Stimulated activated CD4-positive, alpha-beta T cell treated with anti-CD3 and anti-CD28 coated beads, TNF-alpha, amount 100 ng/mL, for 1 hour (primary cell): ENCODE results near the gene HRK.

Source experiments
- DNase-seq, 3 donors: peaks; one replicate each; pipeline ENCODE4 v3.0.0-alpha.2; 2020; ENCODE audit warnings: low read depth in 3 of 3, low spot score in 1 of 3

Gene HRK

DNA sequence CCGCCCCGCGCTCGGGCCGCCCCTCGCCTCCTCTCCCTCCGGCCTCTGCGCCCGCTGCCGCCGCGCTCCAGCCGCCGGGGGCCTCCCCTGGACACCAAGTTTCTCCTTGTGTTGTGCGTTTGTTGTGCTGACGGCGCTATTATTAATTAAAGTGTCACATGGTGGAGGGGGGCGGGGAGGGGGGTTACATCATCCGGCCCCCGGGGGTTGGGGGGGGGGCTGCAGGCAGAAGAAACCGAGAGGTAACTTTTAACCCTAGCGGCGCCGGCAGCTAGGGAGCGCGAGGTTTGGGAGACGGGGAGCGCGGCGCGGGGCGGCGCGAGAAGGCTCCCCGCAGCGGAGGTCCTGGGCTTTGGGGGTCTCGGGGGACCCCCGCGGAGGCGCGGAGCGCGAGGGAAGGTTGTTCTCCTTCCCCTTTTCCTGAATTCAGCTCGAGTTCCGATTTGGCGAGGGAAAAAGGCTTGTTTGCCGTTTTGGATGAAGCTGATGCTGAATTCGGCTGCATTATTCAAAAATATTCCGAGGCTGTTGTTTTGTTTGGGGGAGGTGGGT is at the start of gene HRK:
HRK (minus strand) TSS at position 117 of the 552 bp plus-strand sequence. CDS start 134 bp downstream, outside the sequence.
- no peak for DNase-seq

DNA sequence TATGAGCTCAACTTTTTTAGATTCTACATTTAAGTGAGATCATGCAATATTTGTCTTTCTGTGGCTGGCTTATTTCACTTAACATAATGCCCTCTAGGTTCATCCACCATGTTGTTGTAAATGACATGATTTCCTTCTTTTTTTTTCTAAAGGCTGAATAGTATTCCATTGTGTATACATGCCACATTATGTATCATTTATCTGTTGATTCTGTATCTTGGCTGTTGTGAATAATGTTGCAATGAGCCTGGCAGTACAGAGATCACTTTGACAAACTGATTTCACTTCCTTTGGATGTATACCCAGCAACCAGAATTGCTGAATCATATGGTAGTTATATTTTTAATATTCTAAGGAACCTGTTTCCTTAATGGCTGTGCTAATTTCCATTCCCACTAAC is 48.6 kb upstream of the HRK start:
- DNase-seq: no peak

DNA sequence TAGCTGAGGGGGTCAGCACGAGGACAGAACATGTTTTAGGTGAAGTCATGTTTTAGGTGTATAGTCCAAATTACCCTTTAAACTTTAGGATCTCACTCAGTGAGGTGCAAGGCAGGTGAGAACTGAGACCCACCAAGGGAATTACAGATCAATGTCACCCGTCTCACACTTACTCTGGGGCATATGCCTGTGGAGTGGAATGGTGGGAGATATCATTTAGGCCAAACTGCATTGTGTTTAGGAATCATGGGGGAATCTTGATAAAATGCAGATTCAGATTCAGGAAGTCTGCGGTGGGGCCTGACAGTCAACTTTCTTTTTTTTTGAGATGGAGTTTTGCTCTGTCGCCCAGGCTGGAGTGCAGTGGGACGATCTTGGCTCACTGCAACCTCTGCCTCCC is 47.3 kb upstream of the HRK start:
- no peak for DNase-seq

DNA sequence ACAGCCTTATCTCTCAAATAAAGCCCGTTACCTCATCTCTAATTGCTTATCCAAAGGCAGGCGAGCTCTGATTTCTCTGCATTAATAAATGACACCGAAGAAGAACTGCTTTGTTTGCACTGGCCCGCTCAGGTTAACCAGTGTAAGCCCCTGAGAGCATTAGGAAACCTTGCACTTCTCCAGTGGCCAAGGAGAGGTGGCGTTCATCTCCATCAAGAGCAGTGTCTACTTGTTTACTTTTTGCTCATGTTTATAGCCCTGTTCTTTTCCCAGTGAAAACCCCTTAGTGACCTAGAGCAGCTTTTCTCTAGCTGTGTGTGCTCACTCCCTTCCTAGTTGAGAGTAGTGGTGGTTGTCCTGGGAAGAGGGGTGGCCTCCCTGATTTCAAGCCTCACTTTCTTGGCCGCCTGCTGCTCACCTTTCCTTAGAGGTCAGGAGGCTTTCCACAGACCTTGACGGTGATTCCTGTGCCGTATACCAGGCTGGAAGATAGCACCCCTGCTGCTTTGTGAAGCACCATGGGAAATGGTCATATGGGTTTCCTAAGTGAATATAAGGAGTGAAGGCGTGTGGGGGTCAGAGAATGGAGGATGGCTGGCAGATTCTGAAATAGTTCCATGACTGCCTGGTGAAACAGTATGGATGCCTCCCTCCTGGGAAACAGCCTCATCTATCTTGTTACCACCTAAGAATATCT is 46.2 kb upstream of the HRK start:
- no peak for DNase-seq

DNA sequence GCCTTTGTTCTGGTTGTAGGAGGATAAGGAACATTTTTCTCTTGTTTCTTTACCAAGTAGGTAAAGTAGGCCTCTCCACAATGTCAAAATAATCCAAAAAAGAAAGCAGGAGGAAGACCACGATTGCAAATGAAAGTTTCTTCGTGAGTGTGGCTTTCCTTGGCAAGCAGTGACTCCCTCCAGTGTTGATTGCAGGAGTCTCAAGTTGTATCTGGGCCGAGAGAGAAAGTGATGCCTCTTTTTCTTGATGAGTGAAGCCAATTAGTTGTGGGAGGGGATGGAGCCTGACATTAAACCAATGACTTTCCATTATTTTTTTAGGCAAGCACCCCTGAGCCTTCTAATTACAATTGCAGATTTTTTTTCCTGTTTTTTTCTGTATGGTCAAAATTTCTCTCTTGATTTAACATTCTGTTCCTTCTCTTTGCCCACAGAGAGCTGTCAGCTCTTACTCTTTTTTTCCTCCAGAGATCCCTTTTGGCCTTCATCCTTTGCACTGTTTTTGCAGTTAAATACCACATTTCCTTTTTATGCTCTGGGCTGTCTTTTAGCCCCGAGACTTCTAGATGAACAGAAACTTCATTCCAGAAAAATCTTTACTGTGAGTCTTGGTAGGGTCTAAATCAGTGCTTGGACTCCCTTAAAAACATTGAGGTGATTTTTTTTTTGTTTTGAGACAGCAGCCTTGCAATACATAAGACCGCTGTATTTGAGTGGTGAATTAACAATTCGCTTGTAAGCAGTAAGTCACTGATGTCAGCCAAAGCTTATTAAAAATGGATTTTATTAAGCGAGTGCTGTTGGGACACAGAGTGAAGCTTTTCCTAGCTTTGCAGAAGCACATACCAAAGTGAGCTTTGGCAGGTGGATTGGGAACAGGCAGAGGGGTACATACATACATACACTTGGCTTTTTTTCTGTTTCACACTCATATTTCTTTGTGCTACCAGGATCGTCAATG is 45.3 kb upstream of the HRK start:
- DNase-seq: no peak

DNA sequence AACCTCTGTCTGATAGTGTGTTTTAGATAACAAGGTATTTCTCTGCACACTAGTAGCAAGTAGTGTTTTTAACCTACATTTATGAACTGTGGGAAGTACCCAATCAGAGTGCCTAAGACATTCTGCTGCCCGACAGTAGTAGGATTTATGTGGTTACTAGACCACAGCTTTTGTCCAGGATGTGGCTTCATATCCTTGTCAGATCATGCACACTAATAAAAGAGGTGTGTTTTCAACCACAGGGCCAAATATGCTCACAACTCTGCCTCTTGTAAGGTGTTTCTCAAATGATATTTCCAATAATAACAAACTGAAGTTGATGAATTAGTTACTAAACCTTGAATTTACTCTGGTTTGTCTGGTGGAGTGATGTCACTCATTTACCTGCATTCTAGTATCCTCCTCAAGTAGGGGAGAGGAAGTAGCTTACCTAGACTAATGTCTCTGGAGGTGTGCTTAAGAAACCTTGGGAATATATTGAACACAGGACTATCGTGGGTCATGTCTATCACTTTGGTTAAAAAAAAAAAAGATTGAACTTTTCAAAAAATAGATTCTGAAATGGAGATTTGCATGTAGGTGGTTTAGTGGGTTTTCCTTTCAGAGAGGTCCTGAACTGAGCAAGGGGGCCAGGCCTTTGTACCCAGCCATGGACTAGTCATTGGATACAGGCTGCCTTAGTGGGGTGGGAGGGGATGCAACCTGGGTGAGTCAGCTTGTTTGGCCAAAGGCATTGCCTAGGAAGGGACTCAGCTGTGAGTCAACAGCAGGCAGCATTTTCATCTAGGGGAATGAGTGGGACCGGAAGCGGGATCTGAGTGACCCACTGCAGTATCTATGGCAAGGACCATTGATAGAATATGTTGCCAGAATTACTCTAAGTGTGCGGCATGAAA is 43.6 kb upstream of the HRK start:
- DNase-seq: peak in 2 of 3 donors; percentile 10 to 20

DNA sequence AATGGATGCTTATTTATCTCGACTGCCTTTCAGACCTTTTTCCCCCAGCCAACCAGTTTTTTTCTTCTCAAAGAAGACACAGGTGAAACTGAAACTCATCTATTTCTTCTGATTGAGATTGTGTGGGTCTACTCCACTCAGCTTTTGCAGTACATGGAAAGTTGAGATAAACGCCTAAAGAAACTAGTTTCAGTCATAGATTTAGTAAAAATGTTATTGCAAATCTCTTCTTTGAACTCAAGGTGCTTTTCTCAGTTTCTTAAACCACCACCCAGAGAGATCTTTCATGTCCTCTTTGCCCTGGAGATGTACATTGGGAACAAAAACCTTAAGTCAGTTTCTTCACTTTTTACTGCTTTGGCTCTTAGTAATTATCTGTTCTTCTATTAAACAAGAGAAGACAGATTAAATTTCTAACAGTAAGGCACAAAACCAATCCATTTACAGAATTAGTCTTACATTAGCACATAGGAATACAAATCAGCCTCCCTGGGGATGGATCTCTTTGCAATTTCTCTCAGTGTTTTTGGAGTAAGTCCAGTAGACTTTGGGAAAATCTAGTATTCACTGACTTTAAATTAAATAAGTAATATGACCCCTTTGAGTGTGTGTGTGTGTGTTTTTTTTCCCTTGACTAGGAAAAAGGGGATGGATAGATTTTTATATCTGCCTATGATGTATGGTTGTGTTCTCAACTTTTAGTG is 41.1 kb upstream of the HRK start:
- DNase-seq: no peak

DNA sequence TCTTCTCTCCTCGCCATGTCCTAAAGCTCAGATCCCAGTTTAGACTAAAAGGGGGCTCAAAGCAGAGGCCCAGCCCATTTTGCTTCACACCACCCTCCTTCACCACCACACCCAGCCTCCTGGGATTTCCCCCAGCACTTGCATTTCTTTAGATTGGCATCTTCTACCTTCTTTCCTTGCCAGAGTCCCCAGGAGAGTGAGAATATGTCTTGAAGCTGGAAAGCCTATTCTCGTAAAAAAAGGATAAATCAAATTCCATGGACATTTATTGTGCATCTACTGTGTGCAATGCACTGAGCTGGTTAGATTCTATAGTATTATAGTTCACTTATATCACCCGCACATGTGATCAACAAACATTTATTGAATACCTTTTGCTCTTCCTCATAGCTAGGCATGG is 39.7 kb upstream of the HRK start:
- DNase-seq: no peak

DNA sequence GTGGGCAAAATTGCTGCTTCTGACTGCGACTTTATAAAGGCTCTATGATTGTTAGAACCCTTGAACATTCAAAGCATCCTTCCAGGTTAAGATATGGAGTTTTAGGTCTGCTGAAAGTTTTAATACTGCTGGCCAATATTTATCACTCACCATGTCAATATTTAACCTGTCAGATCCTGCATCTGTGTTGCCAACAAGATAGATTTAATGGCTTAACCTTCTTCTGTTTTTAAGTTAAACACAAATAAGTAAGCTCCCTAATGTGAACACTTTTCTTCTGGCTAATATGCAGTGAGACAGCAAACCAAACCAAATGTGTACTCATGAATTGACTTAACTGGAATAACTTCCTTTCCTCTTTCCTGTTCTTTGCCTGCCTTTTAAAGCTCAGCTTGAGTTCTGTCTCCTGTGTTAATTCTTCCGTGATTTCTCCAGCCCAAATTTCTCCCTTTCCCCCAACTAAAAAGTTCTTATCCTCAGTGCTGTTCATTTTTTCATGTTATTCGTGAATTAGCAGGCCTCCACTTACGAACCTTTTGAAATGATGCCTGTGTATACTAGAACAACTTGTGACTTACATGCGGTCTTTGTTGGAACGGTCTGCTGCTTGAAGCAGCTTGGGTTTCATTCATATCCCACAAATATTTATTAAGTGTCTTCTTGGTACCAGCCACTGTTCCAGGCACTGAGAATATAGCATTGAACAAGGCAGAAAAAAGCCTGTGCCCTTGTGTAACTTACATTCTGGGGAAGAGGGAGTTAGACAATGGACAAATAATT is 38.7 kb upstream of the HRK start:
- no peak for DNase-seq

DNA sequence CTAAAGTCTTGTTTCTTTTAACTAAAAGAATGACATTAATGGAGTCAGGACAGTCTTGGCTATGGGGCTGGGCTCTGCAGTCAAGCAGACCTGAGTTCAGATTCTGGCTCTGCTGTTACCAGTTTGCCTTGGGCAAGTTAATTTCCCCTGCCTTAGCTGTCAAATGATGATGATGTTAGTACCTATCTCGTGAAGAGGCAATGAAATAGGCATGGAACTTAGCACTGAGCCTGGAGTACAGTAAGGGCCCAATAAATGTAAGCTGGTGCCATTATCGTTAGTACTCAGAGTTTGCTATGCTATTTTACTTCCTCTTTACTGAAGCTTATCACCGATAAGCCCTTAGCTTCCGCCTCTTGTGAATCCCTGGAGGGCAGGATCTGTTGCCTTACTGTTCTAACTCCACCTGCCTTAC is 38.0 kb upstream of the HRK start:
- no peak for DNase-seq

DNA sequence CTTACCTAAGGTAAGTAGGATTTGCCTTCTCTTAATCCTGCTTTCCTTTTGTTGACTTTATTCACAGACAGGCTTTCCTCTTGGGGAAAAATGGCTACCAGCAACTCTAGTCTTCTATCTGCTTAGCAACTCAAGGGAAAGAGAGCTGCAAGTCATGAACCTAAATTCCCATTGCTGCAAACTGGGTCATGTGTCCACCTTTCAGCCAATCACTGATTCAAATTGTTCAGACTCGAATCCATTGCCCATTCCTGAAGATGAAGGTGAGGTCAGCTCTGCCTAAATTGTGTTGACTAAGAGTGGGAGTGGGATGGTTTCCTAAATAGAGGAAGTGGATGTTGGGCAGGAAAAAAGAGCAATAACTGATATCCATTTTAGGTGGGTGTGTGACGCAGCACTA is 37.2 kb upstream of the HRK start:
- DNase-seq: no peak

DNA sequence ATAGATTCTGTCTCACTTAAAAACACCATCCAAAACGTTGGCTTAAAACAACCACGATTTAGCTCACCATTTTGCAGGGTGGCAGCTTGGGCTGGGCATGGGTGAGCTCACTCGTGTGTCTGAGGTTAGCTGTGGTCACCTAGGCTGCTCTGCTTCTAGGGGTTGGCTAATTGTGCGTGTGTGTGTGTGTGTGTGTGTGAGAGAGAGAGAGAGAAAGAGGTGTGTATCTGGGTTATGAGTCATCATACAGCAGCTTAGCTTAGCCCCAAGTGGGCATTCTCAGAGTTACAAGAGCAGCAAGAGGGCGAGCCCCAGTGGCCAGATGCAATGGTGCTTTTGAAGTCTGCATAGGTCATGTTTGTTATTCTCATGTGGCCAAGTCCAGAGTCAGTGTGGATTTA is 35.5 kb upstream of the HRK start:
- DNase-seq: no peak

DNA sequence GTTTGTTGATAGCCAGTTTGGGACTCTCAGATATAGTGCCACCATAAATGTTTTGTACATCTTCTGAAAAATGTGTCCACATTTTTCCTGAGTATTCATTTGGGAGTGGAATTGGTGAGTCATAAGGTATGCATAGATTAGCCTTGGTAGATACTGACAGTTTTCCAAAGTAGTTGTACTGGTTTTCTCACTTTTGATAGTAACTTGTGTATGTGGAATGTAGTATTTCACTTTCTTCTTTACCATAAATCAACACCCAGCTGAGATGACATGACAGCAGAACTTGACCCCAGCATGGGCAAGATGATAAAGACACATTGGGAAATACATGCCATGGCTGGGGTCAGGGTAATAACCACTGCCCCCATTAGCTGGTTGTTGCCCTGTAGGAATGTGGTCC is 34.9 kb upstream of the HRK start:
- no peak for DNase-seq

DNA sequence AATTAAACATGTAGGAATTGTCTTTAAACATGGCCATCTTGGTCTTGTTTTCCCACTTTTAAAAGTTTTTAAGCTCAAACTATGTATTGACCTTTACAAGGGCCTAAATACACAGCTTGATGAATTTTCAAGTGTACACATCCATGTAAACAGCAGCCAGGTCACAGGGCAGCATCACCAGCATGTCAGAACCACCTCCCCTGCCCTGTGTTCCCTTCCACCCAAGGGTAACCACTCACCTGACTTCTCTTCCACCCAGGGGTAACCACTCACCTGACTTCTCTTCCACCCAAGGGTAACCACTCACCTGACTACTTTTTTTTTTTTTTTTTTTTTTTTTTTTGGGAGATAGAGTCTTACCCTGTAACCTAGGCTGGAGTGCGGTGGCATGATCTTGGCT is 34.1 kb upstream of the HRK start:
- no peak for DNase-seq

DNA sequence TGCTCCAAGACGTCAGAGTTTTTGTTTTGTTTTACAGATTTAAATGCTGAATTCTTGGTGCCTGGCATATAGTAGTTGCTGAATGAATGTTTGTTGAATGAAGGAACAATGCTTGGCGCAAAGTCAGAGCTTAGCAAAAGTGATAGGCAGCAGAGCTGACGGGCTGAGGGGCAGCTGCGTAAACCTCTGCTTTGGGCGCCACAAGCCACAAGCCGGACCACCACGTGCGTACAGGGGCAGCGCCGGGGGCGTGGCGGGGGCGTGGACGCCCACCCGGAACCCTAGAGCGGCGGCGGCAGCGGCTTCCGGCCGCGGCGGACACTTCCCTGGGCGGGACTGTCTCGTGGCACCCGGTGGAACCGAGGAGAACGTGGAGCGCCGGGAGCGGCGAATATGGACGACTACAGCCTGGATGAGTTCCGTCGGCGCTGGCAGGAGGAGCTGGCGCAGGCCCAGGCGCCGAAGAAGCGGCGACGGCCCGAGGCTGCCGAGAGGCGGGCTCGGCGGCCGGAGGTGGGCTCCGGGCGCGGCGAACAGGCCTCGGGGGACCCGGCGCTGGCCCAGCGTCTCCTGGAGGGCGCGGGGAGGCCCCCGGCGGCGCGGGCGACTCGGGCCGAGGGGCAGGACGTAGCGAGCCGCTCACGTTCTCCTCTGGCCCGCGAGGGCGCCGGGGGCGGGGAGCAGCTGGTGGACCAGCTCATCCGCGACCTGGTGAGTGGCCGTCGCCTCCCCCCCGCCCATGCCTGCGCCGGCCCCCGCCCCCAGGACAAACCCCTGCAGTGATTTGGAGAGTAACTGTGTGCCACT is 29.6 kb upstream of the HRK start, which contains the start of gene FBXW8:
FBXW8 (plus strand) TSS at position 306 of the 807 bp plus-strand sequence; CDS start at position 394, 88 bp downstream.
- peak in 2 of 3 donors; percentile 8 to 59 for DNase-seq

DNA sequence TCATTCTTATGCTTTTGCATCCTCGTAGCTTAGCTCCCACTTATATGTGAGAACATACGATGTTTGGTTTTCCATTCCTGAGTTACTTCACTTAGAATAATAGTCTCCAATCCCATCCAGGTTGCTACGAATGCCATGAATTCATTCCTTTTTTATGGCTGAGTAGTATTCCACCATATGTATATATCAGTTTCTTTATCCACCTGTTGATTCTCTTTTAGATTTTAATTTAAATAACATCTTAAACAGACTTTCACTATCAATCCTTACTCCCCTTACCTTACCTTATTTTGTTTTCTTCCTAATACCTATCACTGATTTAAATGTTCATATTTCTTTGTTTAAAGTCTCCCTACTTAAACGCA is 29.0 kb upstream of the HRK start:
- DNase-seq: no peak

DNA sequence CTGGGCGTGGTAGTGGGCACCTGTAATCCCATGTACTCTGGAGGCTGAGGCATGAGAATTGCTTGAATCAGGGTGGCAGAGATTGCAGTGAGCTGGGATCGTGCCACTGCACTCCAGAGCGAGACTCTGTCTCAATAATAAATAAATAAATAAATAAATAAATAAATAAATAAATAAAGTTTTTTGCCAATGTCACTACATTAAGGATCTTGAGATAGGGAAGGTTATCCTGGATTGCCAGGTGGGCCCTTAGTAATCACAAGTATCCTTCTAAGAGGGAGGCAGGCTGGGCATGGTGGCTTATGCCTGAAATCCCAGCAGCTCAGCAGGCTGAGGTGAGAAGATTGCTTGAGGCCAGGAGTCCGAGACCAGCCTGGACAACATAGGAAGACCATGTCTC is 25.0 kb upstream of the HRK start:
- DNase-seq: no peak

DNA sequence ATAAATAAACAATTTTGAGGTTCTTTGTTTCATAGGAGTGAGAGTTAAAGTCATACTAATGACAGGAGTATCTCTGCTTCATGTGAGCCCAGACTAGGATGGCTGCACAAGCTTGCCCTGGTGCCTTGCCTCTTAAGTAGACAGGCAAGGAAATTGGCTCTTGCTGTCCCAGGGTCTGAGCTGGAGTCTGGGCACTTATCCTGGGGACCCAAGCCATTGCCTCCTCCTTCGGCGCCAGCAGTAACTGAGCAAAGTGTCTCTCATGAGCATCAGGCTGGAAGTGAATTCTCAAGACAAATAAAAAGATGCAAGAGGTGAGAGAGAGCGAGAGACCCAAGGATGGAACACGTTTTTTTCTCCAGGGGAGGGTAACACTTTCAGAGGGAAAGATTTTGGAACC is 22.6 kb upstream of the HRK start:
- DNase-seq: no peak

DNA sequence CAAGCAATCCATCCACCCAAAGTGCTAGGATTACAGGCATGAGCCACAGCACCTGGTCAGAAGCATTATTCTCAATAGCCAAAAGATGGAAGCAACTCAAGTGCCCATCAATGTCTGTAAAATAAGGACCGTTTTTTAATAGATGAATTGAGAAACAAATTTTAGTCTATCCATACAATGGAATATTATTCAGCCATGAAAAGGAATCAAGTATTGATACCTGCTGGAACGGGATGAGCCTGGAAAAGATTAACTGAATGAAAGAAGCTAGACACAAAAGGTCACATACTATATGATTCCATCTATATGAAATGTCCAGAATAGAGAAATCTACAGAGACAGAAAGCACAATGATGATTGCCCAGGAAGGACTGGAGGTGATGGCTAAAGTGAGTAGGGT is 20.4 kb upstream of the HRK start:
- DNase-seq: no peak
